Stomach smooth muscle (tissue), 2 donors: ENCODE data around the gene CDK5R1.
"Not testable (repeated sequence)": the region's sequence is repeated elsewhere in the genome, so short reads cannot be mapped to it uniquely, and the experiment has no call there.

Experiments used
- H3K27ac ChIP-seq: one replicate; pipeline ENCODE4 v1.7.0; 2013; ENCODE audit warnings: mild to moderate bottlenecking, low read length, inconsistent platforms
- H3K27me3 ChIP-seq, 2 donors: one replicate each; pipeline ENCODE4 v1.7.0; 2013; ENCODE audit warnings: low read length in 2 of 2; ENCODE audit not compliant: insufficient read depth in 2 of 2, control insufficient read depth in 1 of 2
- H3K36me3 ChIP-seq, 2 donors: one replicate each; pipeline ENCODE4 v1.7.0; 2013; ENCODE audit warnings: low read length in 2 of 2; ENCODE audit not compliant: control insufficient read depth in 2 of 2, insufficient read depth in 2 of 2
- H3K4me1 ChIP-seq: one replicate; pipeline ENCODE4 v1.7.0; 2013; ENCODE audit warnings: low read length; ENCODE audit not compliant: control insufficient read depth, insufficient read depth
- H3K4me3 ChIP-seq, 2 donors: one replicate each; pipeline ENCODE4 v1.7.0; 2013; ENCODE audit warnings: low read length in 2 of 2
- H3K9ac ChIP-seq, 2 donors: one replicate each; pipeline ENCODE4 v1.7.0; 2013; ENCODE audit warnings: low read length in 2 of 2, mild to moderate bottlenecking in 1 of 2
- H3K9me3 ChIP-seq, 2 donors: one replicate each; pipeline ENCODE4 v1.7.0; 2013; ENCODE audit warnings: low read length in 2 of 2; ENCODE audit not compliant: control insufficient read depth in 2 of 2
- donor health status: healthy.
- donor health status: Pancreatic carcinoma.

The CDK5R1 gene

DNA sequence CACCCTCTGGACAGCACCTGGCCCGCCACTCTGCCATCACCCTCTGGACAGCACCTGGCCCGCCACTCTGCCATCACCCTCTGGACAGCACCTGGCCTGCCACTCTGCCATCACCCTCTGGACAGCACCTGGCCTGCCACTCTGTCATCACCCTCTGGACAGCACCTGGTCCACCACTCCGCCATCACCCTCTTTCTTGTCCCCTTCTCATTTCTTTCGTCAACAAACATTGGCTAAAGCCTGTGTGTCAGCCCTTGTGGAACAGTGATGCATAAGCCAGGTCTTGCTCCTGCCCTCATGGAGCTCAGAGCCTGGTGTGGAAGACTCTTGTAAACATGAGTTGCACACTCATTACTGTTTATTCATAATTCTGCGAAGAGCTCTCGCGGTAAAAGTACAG lies 31.2 kb downstream of the CDK5R1 start:
- Histone ChIP-seq H3K27me3 (no peaks in the 10 kb centered on the region), H3K36me3 (no peaks in the 10 kb centered on the region), H3K27ac (no peak overlapping the region), H3K4me1 (peaks cover 11% of the 10 kb centered on the region), H3K4me3 (no peak overlapping the region), H3K9me3 (no peaks in the 10 kb centered on the region), H3K9ac (no peak overlapping the region)

GRCh38 chr17:32518646-32519227 lies 31.9 kb downstream of the CDK5R1 start:
- H3K27me3 ChIP-seq, result no peaks in the 10 kb centered on the region
- no peak overlapping the region for H3K9ac ChIP-seq
- H3K27ac ChIP-seq, result no peak overlapping the region
- no peaks in the 10 kb centered on the region for H3K36me3 ChIP-seq
- H3K4me3 ChIP-seq, result peak overlapping the region; percentile 57 to 69
- no peaks in the 10 kb centered on the region for H3K9me3 ChIP-seq
- H3K4me1 ChIP-seq, result peaks cover 11% of the 10 kb centered on the region

- H3K27me3 ChIP-seq, result no peaks in the 10 kb centered on the region
- no peaks in the 10 kb centered on the region for H3K9me3 ChIP-seq
- H3K9ac ChIP-seq, result peak overlapping the region in 1 of 2 donors; percentile 13
- H3K36me3 ChIP-seq, result no peaks in the 10 kb centered on the region
- peaks cover 11% of the 10 kb centered on the region for H3K4me1 ChIP-seq
- H3K4me3 ChIP-seq, result peak overlapping the region; percentile 57 to 69
- no peak overlapping the region for H3K27ac ChIP-seq
Measured at GRCh38 chr17:32519228-32520103, 32.7 kb downstream of the CDK5R1 start.

GRCh38 chr17:32520104-32520701 lies 33.4 kb downstream of the CDK5R1 start:
- Histone ChIP-seq H3K9me3 (no peaks in the 10 kb centered on the region), H3K4me3 (peak overlapping the region; percentile 57 to 69), H3K4me1 (peaks cover 13% of the 10 kb centered on the region), H3K27me3 (no peaks in the 10 kb centered on the region), H3K9ac (no peak overlapping the region), H3K27ac (no peak overlapping the region), H3K36me3 (no peaks in the 10 kb centered on the region)

GRCh38 chr17:32520737-32521404 lies 34.1 kb downstream of the CDK5R1 start:
- H3K9me3 ChIP-seq, result no peaks in the 10 kb centered on the region
- H3K4me3 ChIP-seq, result no peak overlapping the region
- H3K4me1 ChIP-seq, result peaks cover 13% of the 10 kb centered on the region
- H3K27ac ChIP-seq, result no peak overlapping the region
- H3K27me3 ChIP-seq, result no peaks in the 10 kb centered on the region
- H3K9ac ChIP-seq, result no peak overlapping the region
- no peaks in the 10 kb centered on the region for H3K36me3 ChIP-seq

GRCh38 chr17:32523017-32523680 lies 36.4 kb downstream of the CDK5R1 start:
- H3K9me3 ChIP-seq, result no peaks in the 10 kb centered on the region
- no peaks in the 10 kb centered on the region for H3K27me3 ChIP-seq
- H3K9ac ChIP-seq, result no peak overlapping the region
- H3K36me3 ChIP-seq, result no peaks in the 10 kb centered on the region
- peaks cover 13% of the 10 kb centered on the region for H3K4me1 ChIP-seq
- no peak overlapping the region for H3K4me3 ChIP-seq
- H3K27ac ChIP-seq, result no peak overlapping the region

DNA sequence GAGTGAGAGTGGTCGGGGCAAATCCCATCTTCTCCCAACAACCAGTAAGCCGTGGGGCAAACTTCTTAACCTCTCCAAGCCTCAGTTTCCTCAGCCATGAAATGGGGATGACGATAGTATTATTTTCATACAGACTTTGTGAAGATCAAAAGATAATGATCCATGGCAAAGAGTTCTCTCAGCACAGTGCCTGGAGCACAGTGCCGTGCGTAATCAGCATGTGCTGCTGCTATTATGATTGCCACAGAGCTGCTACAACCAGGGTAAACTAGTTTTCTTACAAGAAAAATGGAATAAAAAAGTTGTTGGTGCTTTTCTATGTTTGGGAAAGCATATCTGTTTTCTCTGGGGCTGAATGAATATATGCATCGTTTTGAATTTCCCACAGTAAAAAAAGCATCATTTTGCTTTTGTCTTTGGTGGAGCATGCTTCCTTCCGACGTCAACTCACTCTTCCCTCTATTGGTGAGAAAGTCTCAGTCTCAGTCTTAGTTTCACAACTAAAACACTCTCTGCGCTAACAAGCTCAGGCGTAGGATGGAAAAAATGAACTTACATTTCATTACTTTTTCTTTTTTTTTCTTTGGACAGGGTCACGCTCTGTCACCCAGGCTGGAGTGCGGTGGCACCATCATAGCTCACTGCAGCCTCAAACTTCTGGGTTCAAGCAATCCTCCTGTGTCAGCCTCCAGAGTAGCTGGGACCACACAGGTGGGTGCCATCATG lies 37.2 kb downstream of the CDK5R1 start:
- no peak overlapping the region for H3K27ac ChIP-seq
- no peak overlapping the region for H3K4me3 ChIP-seq
- peaks cover 9% of the 10 kb centered on the region for H3K4me1 ChIP-seq
- no peaks in the 10 kb centered on the region for H3K9me3 ChIP-seq
- H3K36me3 ChIP-seq, result no peaks in the 10 kb centered on the region
- H3K27me3 ChIP-seq, result peaks cover 0 to 2% of the 10 kb centered on the region in 2 donors
- no peak overlapping the region for H3K9ac ChIP-seq

DNA sequence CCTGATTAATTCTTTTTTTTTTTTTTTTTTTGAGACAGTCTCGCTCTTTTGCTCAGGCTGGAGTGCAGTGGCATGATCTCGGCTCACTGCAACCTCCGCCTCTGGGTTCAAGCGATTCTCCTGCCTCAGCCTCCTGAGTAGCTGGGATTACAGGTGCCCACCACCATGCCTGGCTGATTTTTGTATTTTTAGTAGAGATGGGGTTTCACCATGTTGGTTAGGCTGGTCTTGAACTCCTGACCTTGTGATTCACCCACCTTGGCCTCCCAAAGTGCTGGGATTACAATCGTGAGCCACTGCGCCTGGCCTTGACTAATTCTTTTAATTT lies 37.7 kb downstream of the CDK5R1 start:
- H3K9ac ChIP-seq, H3K36me3 ChIP-seq, H3K4me1 ChIP-seq, H3K27ac ChIP-seq, H3K9me3 ChIP-seq, H3K4me3 ChIP-seq, H3K27me3 ChIP-seq: not testable (repeated sequence)

DNA sequence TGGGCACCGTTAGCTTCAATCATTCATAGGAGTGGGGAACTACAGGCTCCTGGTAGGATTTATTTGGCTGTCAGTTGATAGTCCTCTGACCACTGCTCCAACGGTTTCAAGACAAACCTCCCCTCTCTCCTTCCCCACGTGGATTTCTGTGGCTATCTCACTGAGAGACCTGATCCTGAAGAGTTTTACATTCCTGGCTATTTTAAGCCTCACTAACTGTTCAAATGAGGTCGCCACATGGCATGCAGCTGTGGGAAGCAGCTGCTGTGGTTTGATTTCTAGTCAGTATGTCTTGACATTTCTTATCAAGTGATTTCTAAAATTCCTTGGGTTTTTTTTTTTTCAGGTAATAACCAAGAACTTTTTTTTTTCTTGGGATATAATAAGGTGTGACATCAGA lies 38.3 kb downstream of the CDK5R1 start:
- no peaks in the 10 kb centered on the region for H3K36me3 ChIP-seq
- H3K27me3 ChIP-seq, result peaks cover 0 to 2% of the 10 kb centered on the region in 2 donors
- H3K27ac ChIP-seq, result no peak overlapping the region
- H3K4me3 ChIP-seq, result no peak overlapping the region
- H3K4me1 ChIP-seq, result peaks cover 5% of the 10 kb centered on the region
- H3K9ac ChIP-seq, result no peak overlapping the region
- no peaks in the 10 kb centered on the region for H3K9me3 ChIP-seq

- no peak overlapping the region for H3K9ac ChIP-seq
- H3K27me3 ChIP-seq, result peaks cover 0 to 2% of the 10 kb centered on the region in 2 donors
- H3K9me3 ChIP-seq, result no peaks in the 10 kb centered on the region
- peaks cover 2% of the 10 kb centered on the region for H3K4me1 ChIP-seq
- H3K27ac ChIP-seq, result no peak overlapping the region
- H3K36me3 ChIP-seq, result no peaks in the 10 kb centered on the region
- no peak overlapping the region for H3K4me3 ChIP-seq
Measured at GRCh38 chr17:32527146-32527545, 40.4 kb downstream of the CDK5R1 start.
